Measurements from ENCODE around the gene CYTH2.

The CYTH2 gene

GRCh38 chr19:48436586-48436985, 32.6 kb upstream of the CYTH2 start:
- Histone ChIP-seq H3K9me3 (no peaks in the 10 kb centered on the region), H3K4me1 (ENCODE audit: control insufficient read depth in 1 of 2, insufficient read depth in 1 of 2, low read depth in 1 of 2, low read length in 1 of 2) (no peaks in the 10 kb centered on the region), H3K27ac (no peak overlapping the region), H3K36me3 (no peaks in the 10 kb centered on the region), H3K4me3 (ENCODE audit: low read depth in 1 of 2, low read length in 1 of 2) (no peak overlapping the region), H3K27me3 (peaks cover 35% of the 10 kb centered on the region)
- no peak for TF ChIP-seq CTCF (IDR thresholded peaks at IDR 0.05)

GRCh38 chr19:48441360-48442050, 27.7 kb upstream of the CYTH2 start:
- Histone ChIP-seq H3K27me3 (peaks cover 70% of the 10 kb centered on the region), H3K4me3 (ENCODE audit: low read depth in 1 of 2, low read length in 1 of 2) (no peak overlapping the region), H3K9me3 (no peaks in the 10 kb centered on the region), H3K4me1 (ENCODE audit: control insufficient read depth in 1 of 2, insufficient read depth in 1 of 2, low read depth in 1 of 2, low read length in 1 of 2) (peaks cover 23 to 27% of the 10 kb centered on the region in 2 experiments), H3K27ac (no peak overlapping the region), H3K36me3 (no peaks in the 10 kb centered on the region)
- no peak for TF ChIP-seq CTCF (IDR thresholded peaks at IDR 0.05)

GRCh38 chr19:48442116-48443035, 26.8 kb upstream of the CYTH2 start:
- H3K27me3 ChIP-seq, result peaks cover 63% of the 10 kb centered on the region
- no peak overlapping the region for H3K27ac ChIP-seq
- no peak for TF ChIP-seq CTCF (IDR thresholded peaks at IDR 0.05)
- no peaks in the 10 kb centered on the region for H3K36me3 ChIP-seq
- H3K4me3 ChIP-seq (ENCODE audit: low read depth in 1 of 2, low read length in 1 of 2), result no peak overlapping the region
- peaks cover 25 to 27% of the 10 kb centered on the region in 2 experiments for H3K4me1 ChIP-seq (ENCODE audit: control insufficient read depth in 1 of 2, insufficient read depth in 1 of 2, low read depth in 1 of 2, low read length in 1 of 2)
- H3K9me3 ChIP-seq, result no peaks in the 10 kb centered on the region

DNA sequence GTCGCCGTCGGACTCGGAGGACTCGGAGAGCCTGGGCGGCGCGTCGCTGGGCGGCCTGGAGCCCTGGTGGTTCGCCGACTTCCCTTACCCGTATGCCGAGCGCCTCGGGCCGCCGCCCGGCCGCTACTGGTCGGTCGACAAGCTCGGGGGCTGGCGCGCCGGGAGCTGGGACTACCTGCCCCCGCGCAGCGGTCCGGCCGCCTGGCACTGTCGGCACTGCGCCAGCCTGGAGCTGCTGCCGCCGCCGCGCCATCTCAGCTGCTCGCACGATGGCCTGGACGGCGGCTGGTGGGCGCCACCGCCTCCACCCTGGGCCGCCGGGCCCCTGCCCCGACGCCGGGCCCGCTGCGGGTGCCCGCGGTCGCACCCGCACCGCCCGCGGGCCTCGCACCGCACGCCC, 25.9 kb upstream of the CYTH2 start:
- no peak overlapping the region for H3K27ac ChIP-seq
- peaks cover 57% of the 10 kb centered on the region for H3K27me3 ChIP-seq
- H3K4me3 ChIP-seq (ENCODE audit: low read depth in 1 of 2, low read length in 1 of 2), result no peak overlapping the region

DNA sequence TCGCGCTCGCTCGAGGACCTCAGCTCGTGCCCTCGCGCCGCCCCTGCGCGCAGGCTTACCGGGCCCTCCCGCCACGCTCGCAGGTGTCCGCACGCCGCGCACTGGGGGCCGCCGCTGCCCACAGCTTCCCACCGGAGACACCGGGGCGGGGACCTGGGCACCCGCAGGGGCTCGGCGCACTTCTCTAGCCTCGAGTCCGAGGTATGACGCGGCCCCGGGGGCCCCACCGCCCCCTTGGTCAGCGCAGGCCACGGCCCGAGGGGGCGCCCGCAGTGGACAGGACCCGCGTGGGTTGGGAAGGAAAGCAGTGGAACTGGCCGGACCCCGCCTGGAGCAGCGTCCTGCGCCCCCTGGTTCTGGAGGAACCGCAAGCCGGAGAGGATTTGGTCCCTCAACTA, 25.4 kb upstream of the CYTH2 start:
- H3K36me3 ChIP-seq, result no peaks in the 10 kb centered on the region
- peaks cover 57% of the 10 kb centered on the region for H3K27me3 ChIP-seq
- H3K27ac ChIP-seq, result no peak overlapping the region
- H3K4me3 ChIP-seq (ENCODE audit: low read depth in 1 of 2, low read length in 1 of 2), result peak overlapping the region in 1 of 2 experiments; percentile 21
- no peak for TF ChIP-seq CTCF (IDR thresholded peaks at IDR 0.05)
- no peaks in the 10 kb centered on the region for H3K9me3 ChIP-seq
- H3K4me1 ChIP-seq (ENCODE audit: control insufficient read depth in 1 of 2, insufficient read depth in 1 of 2, low read depth in 1 of 2, low read length in 1 of 2), result peaks cover 25 to 27% of the 10 kb centered on the region in 2 experiments

More for the DNA sequence above, 25.9 kb upstream of the CYTH2 start:
- Histone ChIP-seq H3K36me3 (no peaks in the 10 kb centered on the region), H3K9me3 (no peaks in the 10 kb centered on the region), H3K4me1 (ENCODE audit: control insufficient read depth in 1 of 2, insufficient read depth in 1 of 2, low read depth in 1 of 2, low read length in 1 of 2) (peaks cover 25 to 27% of the 10 kb centered on the region in 2 experiments)
- TF ChIP-seq CTCF (IDR thresholded peaks at IDR 0.05), result no peak
